NCI-H128 (cell line): Measurements from ENCODE around the gene MEI4.
"Not testable (repeated sequence)": the region's sequence is repeated elsewhere in the genome, so short reads cannot be mapped to it uniquely, and the experiment has no call there.

Experiments used
- DNase-seq: peaks from one replicate; lab custom pipeline; 2025; ENCODE audit not compliant: unreplicated experiment; lab: John Stamatoyannopoulos, UW

Gene MEI4

GRCh38 chr6:77678048-77678447 lies 25.2 kb downstream of the MEI4 start:
- DNase-seq: no peak

- no peak for DNase-seq
Measured at GRCh38 chr6:77683515-77683914, 30.7 kb downstream of the MEI4 start.

GRCh38 chr6:77686931-77687330 lies 34.1 kb downstream of the MEI4 start:
- DNase-seq: no peak

- DNase-seq: no peak
Measured at GRCh38 chr6:77688649-77689048, 35.8 kb downstream of the MEI4 start.

- not testable (repeated sequence) for DNase-seq
Measured at GRCh38 chr6:77700095-77700494, 47.3 kb downstream of the MEI4 start.

- no peak for DNase-seq
Measured at GRCh38 chr6:77707603-77708002, 54.8 kb downstream of the MEI4 start.

- DNase-seq: no peak
Measured at GRCh38 chr6:77715588-77715987, 62.7 kb downstream of the MEI4 start.

GRCh38 chr6:77716311-77716710 lies 63.5 kb downstream of the MEI4 start:
- DNase-seq: no peak

GRCh38 chr6:77736010-77736409 lies 83.2 kb downstream of the MEI4 start:
- not testable (repeated sequence) for DNase-seq

GRCh38 chr6:77740380-77740779 lies 87.5 kb downstream of the MEI4 start:
- no peak for DNase-seq

GRCh38 chr6:77752156-77752555 lies 99.3 kb downstream of the MEI4 start:
- not testable (repeated sequence) for DNase-seq

- DNase-seq: no peak
Measured at GRCh38 chr6:77762386-77762785, 109.5 kb downstream of the MEI4 start.

- DNase-seq: no peak
Measured at GRCh38 chr6:77763124-77763523, 110.3 kb downstream of the MEI4 start.

GRCh38 chr6:77764364-77764763 lies 111.5 kb downstream of the MEI4 start:
- DNase-seq: no peak

GRCh38 chr6:77773157-77773822 lies 120.5 kb downstream of the MEI4 start:
- no peak for DNase-seq

GRCh38 chr6:77774457-77774856 lies 121.6 kb downstream of the MEI4 start:
- DNase-seq: no peak

GRCh38 chr6:77776441-77776840 lies 123.6 kb downstream of the MEI4 start:
- no peak for DNase-seq

GRCh38 chr6:77778527-77778926 lies 125.7 kb downstream of the MEI4 start:
- no peak for DNase-seq

GRCh38 chr6:77786935-77787629 lies 134.2 kb downstream of the MEI4 start:
- no peak for DNase-seq

GRCh38 chr6:77796824-77797809 lies 144.3 kb downstream of the MEI4 start:
- DNase-seq: no peak

GRCh38 chr6:77812304-77812703 lies 159.5 kb downstream of the MEI4 start:
- DNase-seq: no peak

GRCh38 chr6:77813090-77813489 lies 160.3 kb downstream of the MEI4 start:
- DNase-seq: no peak
